K562 (cell line): Measurements from ENCODE around the gene ZNF761. TPM values are rescaled to one million over a fixed set of nuclear protein-coding genes. Genes with fewer than 3 reads are reported as not detected.
A peak's percentile ranks its signal among the peaks of the same experiment; 100 is the strongest.

Source experiments
- BCL6 ChIP-seq: fragments of 250-450 bp; sonication (Bioruptor Pico); IDR thresholded peaks from 2 replicates; pipeline ENCODE4 v1.4.0; 2020
- CCNT2 ChIP-seq: IDR thresholded peaks from 2 replicates; pipeline ENCODE4 v1.6.1; 2011; ENCODE audit warnings: borderline replicate concordance, low read depth, mild to moderate bottlenecking, moderate library complexity, mixed read lengths, low read length; ENCODE audit not compliant: insufficient read length; ENCODE audit errors: extremely low read depth
- CXXC5 ChIP-seq: fragments of 250-450 bp; sonication (Bioruptor Pico); IDR thresholded peaks from 2 replicates; pipeline ENCODE4 v1.8.0; 2022; ENCODE audit warnings: inconsistent platforms, mild to moderate bottlenecking, moderate library complexity
- KDM5B ChIP-seq: fragments of 200-600 bp; sonication (generic); IDR thresholded peaks from 2 replicates; pipeline ENCODE4 v1.6.1; 2012; ENCODE audit warnings: low read depth, mild to moderate bottlenecking, moderate library complexity, low read length, control low read depth, inconsistent platforms; ENCODE audit not compliant: insufficient replicate concordance
- LCOR ChIP-seq: sonication (generic); formaldehyde crosslinking; IDR thresholded peaks from 2 replicates; pipeline ENCODE4 v1.8.0; 2022; ENCODE audit warnings: mild to moderate bottlenecking, missing genetic modification reagents
- NFIC ChIP-seq: fragments of 450-650 bp; IDR thresholded peaks from 2 replicates; pipeline ENCODE4 v1.6.1; 2017; ENCODE audit warnings: mild to moderate bottlenecking, inconsistent platforms
- U2AF2 ChIP-seq: fragments of 200-400 bp; formaldehyde crosslinking; optimal IDR thresholded peaks from 2 replicates; pipeline ENCODE3; 2017; ENCODE audit warnings: low read depth, mild to moderate bottlenecking, low read length
- ZNF174 ChIP-seq: fragments of 250-450 bp; sonication (Bioruptor Pico); IDR thresholded peaks from 2 replicates; pipeline ENCODE4 v1.4.0; 2020; ENCODE audit warnings: mild to moderate bottlenecking
- ZNF263 ChIP-seq: sonication (generic); formaldehyde crosslinking; IDR thresholded peaks from 2 replicates; pipeline ENCODE4 v1.8.0; 2022; ENCODE audit warnings: mild to moderate bottlenecking, missing genetic modification reagents, borderline replicate concordance
- ZNF76 ChIP-seq: fragments of 250-450 bp; sonication (Bioruptor Pico); IDR thresholded peaks from 2 replicates; pipeline ENCODE4 v1.4.0; 2020; ENCODE audit warnings: mild to moderate bottlenecking, moderate library complexity, borderline replicate concordance
- polyA plus RNA-seq, 8 experiments: library from polyadenylated mRNA; depleted of rRNA in 4 of 8; stranded (reverse) in 5 of 8; unstranded in 3 of 8; fragments of >200 nt; fragmentation: Nextera tagmentation in 2 of 8; fragmentation: Illumina TruSeq in 1 of 8; extraction: Ambion mirVana in 2 of 8; extraction: Trizol in 1 of 8; gene quantifications; 2 replicates each; pipeline versions ENCODE4 v1.2.1 to v1.2.3, GENCODE V29; 2011 to 2014; ENCODE audit warnings: inconsistent platforms in 1 of 8, missing spikeins in 1 of 8
- total RNA-seq, 7 experiments: library from RNA; depleted of rRNA in 6 of 7; stranded (reverse); fragments of >200 nt in 6 of 7; fragmentation: Illumina TruSeq in 2 of 7; extraction: Trizol in 2 of 7; gene quantifications; 2 replicates each; pipeline versions ENCODE4 v1.2.1 to v1.2.3, GENCODE V29; 2011 to 2021; ENCODE audit warnings: low replicate concordance in 1 of 7
- TF ChIP-seq, protein P1 (sequence below): fragments of 250-450 bp; sonication (Bioruptor Pico); IDR thresholded peaks from 2 replicates; pipeline ENCODE4 v1.8.0; 2021; ENCODE audit warnings: mild to moderate bottlenecking, moderate library complexity
- TF ChIP-seq, protein P2 (sequence below): fragments of 250-450 bp; sonication (Bioruptor Pico); IDR thresholded peaks from 2 replicates; pipeline ENCODE4 v1.6.1; 2021; ENCODE audit warnings: mild to moderate bottlenecking
- TF ChIP-seq, protein P3 (sequence below): IDR thresholded peaks from 2 replicates; pipeline ENCODE4 v1.6.1; 2011; ENCODE audit warnings: borderline replicate concordance, low read depth, mild to moderate bottlenecking, moderate library complexity, low read length; ENCODE audit not compliant: insufficient read depth, poor library complexity, severe bottlenecking

ZNF761 gene
- total and polyA plus RNA-seq, 9 of the 15 experiments (the other 6 are each of a cell fraction or from before 2014, with no cell fraction given): 10.3 to 30.2 (median 17.0) TPM

DNA sequence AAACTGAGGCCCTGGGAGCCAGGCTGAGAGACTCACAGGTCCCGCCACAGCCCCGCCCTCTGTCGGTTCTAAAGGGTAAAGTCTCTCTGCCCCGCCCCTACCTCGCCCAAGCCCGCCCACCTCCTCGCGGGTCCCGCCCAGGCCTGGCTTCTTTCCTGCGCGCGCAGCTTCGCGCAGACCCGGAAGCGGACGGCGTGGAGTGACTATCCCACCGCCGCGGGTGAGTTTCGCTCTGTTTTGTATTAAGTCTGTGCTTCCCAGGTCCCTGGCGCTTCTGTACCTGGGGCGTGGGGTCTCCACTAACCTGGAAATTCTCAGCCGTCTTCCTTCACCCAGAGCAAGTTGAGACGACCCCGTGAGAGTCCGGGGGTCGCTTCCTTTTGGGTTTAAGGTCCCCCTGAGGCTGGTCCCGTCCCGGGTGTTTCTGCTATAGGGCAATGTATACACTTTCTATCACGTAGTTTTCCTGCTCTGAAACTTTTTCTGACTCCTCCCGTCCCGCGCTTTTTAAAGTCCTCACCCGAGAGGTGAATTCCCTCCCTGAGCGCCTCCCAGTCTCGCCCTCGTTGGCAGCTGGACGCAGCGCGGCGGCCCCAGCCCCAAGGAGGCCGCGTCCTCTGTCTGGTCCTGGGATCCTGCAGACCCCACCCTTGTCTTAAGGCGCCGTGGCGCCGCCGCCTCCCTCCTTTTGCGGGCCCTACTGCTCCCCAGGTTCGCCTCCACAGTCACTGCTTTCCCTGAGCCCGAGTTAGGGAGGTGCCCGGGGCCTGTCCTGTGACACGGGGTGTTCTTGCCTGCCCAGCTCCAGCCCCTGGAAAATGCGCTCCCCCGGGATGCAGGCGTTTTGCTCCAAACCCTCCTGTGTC is 36.6 kb upstream of the ZNF761 start, which contains the start of gene ZNF765 (continued):
- TF ChIP-seq, protein P1, sequence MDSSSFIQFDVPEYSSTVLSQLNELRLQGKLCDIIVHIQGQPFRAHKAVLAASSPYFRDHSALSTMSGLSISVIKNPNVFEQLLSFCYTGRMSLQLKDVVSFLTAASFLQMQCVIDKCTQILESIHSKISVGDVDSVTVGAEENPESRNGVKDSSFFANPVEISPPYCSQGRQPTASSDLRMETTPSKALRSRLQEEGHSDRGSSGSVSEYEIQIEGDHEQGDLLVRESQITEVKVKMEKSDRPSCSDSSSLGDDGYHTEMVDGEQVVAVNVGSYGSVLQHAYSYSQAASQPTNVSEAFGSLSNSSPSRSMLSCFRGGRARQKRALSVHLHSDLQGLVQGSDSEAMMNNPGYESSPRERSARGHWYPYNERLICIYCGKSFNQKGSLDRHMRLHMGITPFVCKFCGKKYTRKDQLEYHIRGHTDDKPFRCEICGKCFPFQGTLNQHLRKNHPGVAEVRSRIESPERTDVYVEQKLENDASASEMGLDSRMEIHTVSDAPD (CRISPR knock-in tag): no peak
- 0 out of 2 replicates have a peak, but pooled peaks have one; percentile 21 for TF ChIP-seq ZNF263
- no peak for TF ChIP-seq ZNF174 (CRISPR knock-in tag)
- TF ChIP-seq, protein P2, sequence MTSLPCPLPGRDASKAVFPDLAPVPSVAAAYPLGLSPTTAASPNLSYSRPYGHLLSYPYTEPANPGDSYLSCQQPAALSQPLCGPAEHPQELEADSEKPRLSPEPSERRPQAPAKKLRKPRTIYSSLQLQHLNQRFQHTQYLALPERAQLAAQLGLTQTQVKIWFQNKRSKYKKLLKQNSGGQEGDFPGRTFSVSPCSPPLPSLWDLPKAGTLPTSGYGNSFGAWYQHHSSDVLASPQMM (CRISPR knock-in tag): no peak
- TF ChIP-seq CXXC5 (CRISPR knock-in tag): peak; percentile 22; the same call in 1 of the 2 replicates
- TF ChIP-seq BCL6 (CRISPR knock-in tag): no peak
- no peak for TF ChIP-seq NFIC
- TF ChIP-seq CCNT2: no peak
- no peak for TF ChIP-seq ZNF76 (CRISPR knock-in tag)
- peak; percentile 80 for TF ChIP-seq KDM5B
- no peak for TF ChIP-seq U2AF2
- TF ChIP-seq, protein P3, sequence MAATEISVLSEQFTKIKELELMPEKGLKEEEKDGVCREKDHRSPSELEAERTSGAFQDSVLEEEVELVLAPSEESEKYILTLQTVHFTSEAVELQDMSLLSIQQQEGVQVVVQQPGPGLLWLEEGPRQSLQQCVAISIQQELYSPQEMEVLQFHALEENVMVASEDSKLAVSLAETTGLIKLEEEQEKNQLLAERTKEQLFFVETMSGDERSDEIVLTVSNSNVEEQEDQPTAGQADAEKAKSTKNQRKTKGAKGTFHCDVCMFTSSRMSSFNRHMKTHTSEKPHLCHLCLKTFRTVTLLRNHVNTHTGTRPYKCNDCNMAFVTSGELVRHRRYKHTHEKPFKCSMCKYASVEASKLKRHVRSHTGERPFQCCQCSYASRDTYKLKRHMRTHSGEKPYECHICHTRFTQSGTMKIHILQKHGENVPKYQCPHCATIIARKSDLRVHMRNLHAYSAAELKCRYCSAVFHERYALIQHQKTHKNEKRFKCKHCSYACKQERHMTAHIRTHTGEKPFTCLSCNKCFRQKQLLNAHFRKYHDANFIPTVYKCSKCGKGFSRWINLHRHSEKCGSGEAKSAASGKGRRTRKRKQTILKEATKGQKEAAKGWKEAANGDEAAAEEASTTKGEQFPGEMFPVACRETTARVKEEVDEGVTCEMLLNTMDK: peak; percentile 86
- no peak for TF ChIP-seq LCOR (CRISPR knock-in tag)
